Nucleus accumbens (tissue), 56 donors: ENCODE measurements around the gene PRPSAP1.

ENCODE experiments used
- DNase-seq, 56 donors: peaks; one replicate each; lab custom pipeline; 2025; lab: John Stamatoyannopoulos, UW

PRPSAP1 gene, protein sequence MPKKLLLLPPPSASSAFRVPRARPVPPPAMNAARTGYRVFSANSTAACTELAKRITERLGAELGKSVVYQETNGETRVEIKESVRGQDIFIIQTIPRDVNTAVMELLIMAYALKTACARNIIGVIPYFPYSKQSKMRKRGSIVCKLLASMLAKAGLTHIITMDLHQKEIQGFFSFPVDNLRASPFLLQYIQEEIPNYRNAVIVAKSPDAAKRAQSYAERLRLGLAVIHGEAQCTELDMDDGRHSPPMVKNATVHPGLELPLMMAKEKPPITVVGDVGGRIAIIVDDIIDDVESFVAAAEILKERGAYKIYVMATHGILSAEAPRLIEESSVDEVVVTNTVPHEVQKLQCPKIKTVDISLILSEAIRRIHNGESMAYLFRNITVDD

DNA sequence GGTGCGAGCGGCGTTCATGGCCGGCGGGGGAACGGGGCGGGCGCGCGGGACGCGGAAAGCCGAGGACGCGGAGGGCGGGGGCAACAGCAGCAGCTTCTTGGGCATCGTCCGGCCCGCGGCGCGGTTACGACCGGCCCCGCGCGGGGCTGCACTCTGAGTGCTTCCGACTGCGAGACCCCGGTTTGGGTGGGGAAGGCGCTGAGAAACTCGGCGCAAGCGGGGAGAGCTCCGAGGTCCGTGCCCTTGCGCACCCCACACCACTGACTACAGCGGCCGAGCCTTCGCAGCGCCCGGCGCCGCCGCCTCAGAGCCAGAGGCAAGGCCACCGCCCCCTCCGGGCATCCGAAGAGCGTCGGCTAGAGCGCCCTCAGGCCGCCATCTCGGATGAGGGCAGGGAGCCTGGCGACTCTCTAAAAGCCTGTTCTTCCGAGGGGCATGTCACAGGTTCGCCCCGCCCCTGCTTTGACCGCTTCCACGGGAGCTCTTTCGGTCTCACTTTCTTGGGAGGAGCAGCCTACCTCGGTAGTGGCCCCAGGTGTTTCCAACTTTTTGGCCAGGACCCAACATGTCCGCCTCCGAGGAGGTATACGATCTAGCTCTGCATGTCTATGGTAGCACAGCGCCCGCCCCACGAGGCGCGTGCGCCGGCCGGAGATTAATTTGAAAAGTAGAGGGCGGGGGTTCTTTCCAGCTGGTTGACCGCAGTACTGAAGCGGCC, at the start of gene PRPSAP1:
Gene PRPSAP1 (minus strand): TSS at position 318 of the 718 bp plus-strand sequence. CDS start 213 bp downstream, at position 105.
- DNase-seq = peak in 55 of 56 donors; percentile 59 to 98 (median 88)

DNA sequence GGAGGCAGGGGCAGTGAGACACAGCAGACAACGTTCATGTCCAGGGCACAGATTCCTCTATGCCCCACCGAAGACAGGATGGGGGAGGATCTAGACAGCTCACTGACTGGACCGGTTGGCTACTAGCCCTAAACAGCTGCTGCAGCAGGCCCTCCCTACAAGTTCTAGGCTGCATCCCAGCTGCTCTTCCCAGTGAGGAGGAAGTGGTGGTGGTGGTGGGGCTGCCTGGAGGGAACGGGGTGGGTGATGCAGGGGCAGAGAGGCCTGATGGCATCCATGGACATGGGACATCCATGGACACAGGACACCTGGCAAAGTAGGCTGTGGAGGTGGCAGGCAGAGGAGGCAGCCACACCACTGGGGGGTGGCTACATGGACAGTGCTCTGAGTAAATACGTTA, 49.0 kb upstream of the PRPSAP1 start:
- DNase-seq = no peak

DNA sequence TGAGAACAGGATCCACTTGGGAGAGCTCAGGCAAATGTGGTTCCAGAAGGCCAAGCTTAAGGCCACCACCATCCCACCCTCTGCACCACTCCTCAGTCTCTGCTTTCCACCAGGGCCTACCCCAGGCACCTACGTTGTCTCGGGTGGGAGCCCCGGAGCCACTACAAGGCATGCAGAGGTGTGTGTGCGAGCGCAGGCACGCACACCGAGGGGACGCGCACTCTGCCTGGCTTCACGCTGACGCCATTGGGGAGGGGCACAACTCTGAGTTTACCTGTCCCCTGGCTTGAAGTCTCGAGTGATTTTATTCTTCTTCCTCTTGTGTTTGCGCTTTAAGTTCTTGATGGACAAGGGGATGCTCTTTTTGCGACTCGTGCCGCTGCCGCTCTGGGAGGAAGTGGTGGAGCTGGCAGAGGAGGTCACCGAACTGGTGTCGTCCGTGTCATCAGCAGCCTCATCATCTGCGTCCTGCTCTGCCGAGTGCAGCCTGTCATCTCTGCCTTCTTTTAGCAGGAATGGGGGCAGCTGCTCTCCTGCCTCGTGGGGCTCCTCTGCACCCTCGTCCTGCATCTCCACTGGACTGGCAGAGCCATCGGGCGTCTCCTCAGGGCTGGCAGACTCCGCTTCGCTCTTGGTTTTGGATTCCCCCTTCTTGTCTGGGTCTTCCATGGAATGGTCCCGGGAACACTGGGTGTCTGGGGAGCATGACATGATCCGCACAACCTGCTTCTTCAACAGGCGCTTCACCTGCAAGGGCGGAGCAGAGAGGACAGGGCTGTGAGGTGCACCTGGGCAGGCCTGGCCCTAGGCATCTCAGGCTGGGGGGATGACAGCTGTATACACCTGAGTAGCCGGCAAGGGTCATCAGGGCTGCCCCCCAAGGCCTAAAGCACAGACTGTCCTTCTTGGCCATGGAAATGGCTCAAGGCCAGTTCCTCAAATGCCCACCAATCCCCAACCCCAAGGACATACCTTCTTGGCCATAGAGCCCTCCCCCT, 45.8 kb upstream of the PRPSAP1 start:
- no peak for DNase-seq

DNA sequence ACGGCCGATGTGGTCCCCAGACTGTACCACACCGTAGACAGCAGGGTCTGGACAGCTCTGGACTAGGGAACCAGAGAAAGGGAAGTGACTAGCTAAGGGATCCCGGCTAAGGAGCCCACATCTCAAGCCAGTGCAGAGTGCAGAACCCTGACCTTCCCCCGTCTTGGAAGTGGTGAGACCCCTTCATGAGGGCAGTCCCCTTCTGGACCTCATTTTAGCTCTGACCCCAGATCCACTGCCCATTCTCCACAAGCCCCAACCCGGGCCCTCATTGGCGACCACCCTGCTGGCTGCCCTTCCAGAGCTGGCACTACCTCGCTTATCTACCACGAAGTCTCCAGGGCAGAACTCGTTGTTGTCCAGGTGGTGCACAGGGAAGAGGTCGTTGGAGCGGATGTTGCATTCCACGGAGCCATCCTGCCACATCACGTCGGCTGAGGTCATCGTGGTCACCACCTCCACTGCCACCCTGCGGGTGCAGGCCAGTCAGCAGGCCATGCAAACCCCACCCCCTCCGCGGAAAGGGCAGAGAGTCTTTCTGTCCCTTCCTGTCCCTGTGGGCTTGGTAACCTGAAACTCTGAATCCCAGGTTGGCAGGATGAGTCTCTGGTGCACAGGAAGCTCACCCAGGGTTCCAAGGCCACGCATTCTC, 44.9 kb upstream of the PRPSAP1 start:
- no peak for DNase-seq

DNA sequence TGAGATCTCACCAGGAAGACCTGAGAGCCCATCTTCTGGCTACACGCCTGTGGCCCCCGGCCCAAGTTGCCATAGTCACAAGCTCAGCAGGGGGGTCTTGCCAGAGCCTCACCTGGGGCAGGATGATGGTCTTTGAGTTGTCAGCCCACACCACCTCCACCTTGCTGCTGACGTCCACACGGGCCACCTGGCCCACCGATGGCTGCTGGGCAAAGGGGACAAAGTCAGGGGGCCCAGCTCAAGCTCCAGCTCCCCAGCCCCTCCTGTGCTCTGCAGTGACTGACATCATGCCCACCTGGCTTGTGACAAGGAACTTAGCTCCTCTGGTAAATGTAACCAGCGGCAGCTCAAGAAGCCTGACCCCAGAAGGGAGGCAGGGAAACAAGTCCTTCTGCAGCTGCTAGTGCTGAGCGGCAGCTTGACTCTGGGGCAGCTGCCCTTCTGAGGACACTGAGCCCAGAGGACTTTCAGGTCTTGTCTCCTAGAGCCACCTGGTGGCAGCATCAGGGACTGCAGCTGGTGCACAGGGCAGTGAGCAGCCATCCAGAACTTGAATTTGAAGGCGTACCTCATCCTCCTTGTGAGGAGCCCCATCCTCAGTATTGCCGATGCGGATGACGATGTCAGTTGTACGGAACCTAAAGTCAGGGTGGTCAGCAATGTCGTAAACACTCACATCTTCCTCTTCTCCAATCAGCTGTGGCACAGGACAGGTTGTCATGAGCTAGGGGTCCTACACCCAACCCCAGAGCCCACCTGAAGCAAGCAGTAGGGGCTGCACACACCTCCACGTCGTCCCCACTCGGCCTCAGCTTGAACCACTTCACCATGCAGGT, 44.2 kb upstream of the PRPSAP1 start:
- peak in 54 of 56 donors; percentile 21 to 94 (median 72) for DNase-seq

DNA sequence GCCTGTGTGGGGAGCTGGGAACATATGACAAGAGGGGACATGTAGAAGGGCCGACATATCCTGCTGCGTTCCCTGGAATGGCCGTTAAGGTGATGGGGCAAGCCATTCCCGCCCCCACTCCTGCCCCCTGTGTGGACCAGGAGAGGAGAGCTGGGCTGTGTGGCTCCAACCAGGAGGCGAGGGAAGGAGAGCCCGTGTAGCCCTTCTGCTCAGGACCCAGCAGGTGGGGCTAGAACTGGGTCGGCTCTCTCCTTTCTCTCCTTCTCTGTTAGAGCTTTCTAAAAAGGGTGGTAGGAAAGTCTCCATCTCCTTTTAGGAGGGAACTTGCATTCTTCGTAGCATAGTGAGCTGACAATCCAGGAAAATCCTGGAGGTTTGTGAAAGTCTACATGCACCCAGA, 43.5 kb upstream of the PRPSAP1 start:
- DNase-seq = no peak

DNA sequence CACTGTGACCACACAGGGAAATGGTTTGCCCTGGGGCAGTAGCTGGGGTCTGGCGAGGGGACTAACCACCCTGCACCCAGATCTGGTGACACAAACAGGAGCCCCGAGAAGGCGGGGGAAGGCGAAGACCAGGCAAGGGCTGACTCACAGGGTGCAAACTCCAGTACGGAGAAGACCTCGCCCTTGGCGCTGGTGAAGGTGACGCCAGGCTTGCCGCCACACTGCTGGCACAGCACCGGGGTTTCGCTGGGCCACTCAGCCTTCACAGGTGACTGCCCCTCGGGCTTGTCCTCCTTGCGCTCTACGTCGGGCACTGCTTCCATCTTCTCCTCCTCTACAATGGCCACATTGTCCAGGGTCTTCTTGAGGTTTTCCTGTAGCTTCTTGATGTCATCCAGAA, 42.3 kb upstream of the PRPSAP1 start:
- DNase-seq = no peak

DNA sequence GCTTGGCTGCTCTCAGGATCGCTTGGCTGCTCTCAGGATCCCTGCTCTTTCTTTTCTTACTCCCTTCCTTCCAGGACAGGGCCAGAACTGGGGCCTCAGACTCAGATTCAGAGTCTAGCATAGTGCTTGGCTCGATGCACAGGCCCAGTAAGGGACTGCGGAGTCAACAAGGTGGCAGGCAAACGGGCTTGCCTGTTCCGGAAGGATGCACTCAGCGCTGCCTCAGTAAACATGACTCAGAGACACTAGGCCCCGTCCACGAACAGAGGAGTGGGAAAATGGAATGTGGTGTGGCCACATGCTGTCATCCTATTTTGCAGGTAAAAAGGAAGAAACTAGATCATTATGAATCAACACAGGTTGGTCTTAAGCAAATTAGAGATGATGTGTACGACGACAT, 40.5 kb upstream of the PRPSAP1 start:
- no peak for DNase-seq

DNA sequence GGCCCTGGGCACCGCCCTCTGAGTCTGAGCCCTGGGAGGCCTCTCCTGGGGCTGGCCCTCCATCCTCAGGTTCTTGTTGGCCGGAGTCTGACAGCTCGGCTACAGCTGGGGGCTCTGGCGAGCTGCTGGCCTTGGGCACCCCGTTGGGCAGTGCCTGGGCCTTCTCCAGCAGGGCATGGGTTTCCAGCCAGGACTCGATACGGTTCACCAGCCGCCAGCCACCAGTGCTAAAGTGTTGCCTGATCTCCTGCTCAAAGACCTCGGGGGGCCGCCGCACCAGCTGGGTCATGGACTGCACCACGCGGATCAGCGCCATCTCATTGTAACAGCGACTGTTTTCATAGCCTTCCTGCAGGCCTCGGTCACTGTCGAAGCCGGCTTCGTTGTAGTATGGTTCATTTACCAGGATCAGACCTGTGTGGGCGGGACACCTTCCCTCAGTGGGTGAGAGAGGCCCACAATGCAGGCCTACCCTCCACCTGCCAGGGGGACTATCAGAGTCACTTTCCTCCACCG, 37.5 kb upstream of the PRPSAP1 start:
- no peak for DNase-seq

DNA sequence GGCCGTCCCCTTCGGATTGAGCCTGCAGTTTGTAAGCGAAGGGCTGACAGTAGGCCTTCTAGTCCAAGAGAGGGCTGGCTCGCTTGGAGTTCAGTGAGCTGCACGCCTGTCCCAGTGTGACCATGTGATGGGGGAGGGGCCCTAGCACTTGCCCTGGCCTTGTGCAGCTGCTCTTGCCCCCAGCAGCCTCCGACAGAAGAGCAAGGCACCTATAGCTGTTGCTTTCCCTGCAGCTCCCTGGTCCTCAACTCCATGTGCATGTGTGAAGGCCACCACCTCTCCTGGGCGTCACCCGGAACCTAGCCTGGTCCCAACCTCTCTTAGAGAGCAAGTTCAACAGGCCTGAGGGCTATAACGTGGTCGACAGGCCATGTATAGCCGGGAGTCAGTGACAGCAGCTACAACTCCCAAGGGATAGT, 36.3 kb upstream of the PRPSAP1 start:
- no peak for DNase-seq

DNA sequence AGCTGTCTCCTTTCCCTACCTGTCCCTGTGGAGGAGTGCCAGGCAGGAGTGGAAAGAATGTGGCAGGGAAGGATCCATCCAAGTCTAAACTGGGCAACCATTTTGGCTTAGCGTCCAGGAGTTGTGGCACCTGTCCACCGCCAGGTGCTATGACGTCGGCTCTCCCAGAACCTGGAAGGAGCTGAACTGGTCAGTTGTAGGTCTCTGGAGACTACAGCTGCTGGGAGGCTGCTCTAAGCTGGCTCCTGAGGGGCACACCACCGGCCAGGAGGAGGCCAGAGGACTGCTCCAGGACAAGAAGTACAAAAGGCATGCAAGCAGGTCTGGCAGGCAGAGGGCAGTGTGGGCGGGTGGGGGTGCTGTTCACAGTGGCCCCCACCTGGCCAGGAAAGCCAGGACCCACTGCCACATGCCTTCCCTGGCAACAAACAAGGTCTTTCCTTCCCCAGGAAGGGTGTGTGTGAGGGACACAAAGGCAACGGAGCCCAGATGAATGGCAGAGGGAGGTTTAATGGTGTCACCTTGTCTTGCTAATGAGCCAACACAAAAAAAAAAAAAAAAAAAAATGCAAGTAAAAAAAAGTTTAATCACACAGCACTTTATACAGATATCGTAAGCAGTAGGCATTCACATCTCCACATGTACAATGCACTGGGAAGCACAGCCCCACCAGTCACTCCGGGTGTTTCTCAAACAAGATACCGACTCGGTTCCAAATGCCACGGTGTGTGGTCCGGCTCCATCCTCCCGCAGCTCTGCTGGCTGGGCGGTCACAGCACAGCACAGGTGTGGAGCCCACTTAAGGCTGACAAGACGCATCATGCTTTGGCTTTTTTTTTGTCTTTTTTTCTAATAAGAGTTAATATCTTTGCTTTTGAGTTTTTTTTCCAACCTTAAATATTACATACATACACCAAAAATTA, 35.5 kb upstream of the PRPSAP1 start:
- no peak for DNase-seq

DNA sequence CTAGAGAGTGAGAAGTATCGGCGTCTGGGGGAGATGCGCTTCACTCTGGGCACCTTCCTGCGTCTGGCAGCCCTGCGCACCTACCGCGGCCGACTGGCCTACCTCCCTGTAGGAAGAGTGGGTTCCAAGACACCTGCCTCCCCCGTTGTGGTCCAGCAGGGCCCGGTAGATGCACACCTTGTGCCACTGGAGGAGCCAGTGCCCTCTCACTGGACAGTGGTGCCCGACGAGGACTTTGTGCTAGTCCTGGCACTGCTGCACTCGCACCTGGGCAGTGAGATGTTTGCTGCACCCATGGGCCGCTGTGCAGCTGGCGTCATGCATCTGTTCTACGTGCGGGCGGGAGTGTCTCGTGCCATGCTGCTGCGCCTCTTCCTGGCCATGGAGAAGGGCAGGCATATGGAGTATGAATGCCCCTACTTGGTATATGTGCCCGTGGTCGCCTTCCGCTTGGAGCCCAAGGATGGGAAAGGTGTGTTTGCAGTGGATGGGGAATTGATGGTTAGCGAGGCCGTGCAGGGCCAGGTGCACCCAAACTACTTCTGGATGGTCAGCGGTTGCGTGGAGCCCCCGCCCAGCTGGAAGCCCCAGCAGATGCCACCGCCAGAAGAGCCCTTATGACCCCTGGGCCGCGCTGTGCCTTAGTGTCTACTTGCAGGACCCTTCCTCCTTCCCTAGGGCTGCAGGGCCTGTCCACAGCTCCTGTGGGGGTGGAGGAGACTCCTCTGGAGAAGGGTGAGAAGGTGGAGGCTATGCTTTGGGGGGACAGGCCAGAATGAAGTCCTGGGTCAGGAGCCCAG, 33.5 kb upstream of the PRPSAP1 start:
- DNase-seq = no peak

DNA sequence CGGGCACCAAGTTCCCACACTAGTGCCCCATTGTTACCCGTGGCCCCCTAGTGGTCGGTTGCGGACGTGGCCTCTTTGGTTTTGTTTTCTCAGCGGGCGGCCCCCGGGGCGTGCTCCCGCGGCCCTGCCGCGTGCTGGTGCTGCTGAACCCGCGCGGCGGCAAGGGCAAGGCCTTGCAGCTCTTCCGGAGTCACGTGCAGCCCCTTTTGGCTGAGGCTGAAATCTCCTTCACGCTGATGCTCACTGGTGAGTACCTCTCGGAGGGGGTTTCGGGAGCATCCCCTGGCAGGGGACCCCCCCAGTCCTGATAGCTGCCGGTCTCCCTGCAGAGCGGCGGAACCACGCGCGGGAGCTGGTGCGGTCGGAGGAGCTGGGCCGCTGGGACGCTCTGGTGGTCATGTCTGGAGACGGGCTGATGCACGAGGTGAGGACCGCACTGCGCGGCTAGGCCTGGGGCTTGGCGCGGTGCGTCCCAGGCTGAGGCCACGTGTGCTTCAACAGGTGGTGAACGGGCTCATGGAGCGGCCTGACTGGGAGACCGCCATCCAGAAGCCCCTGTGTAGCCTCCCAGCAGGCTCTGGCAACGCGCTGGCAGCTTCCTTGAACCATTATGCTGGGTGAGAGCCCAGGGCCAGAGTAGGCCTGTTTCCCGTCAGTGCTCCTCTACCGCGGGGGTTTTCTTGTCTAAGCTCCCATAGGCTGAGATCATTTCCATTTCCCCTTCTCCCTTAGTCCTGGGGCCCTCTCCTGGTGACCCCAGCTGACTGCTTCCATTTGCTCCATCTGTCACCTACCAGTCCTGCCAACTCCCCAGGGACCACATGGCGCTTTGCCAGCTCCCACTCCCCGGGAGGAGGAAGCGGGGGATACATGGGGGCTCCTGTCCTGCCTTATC, 32.4 kb upstream of the PRPSAP1 start:
- peak in 24 of 56 donors; percentile 10 to 70 (median 26) for DNase-seq

DNA sequence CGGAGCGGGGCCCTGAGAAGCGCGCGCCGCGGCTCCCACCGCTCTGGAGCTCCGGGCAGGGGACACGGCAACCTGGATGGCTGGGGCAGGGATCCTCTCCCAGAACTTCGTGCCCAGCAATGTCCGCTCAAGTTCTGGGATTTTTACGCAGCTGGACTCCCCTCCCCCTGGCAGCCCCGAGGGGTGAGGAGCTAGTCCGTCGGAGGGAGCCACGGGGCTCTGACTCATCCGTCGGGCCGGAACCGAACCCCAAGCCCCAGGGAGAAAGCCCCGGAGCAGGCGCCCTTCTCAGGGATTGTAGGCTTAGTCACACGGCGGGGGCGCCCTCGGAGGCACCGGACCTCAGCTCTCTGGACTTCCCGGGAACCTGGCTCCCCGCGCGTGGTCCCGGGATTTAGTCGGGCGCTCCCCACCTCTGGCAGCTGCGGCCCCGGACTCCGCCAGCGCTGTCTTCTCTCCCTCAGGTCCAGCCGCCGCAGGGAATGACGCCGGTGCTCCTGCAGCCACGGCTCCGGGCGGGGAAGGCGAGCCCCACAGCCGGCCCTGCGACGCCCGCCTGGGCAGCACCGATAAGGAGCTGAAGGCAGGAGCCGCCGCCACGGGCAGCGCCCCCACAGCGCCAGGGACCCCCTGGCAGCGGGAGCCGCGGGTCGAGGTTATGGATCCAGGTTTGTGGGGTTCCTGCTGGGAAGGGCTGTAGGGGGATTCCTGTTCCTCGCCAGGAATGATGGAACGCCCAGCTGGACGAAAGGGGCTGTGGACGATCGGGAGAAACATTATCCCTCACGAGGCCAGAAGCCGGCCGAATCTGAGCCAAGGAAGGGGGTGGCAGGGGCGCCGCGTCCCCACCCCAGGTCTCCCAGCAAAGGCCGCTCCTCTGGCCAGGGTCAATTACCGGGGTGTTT, 31.5 kb upstream of the PRPSAP1 start:
- peak in 3 of 56 donors; percentile 8 to 70 (median 19) for DNase-seq
